ENCODE results near the gene UACA.

UACA gene

GRCh38 chr15:70615435-70616310, 147.7 kb downstream of the UACA start:
- DNase-seq (ENCODE audit: low read depth in 1 of 2, low spot score in 1 of 2) = peak in 1 of 2 experiments; percentile 0
- TF ChIP-seq POLR2AphosphoS5 (IDR thresholded peaks at IDR 0.05; ENCODE audit: low read depth) (no peak), SPI1 (IDR thresholded peaks at IDR 0.05; ENCODE audit: borderline replicate concordance, low read depth) (no peak), CTCF (IDR thresholded peaks at IDR 0.05; ENCODE audit: insufficient read depth, low read length) (no peak), GABPA (IDR thresholded peaks at IDR 0.05; ENCODE audit: low read depth) (no peak)
- TF ChIP-seq, protein P1, sequence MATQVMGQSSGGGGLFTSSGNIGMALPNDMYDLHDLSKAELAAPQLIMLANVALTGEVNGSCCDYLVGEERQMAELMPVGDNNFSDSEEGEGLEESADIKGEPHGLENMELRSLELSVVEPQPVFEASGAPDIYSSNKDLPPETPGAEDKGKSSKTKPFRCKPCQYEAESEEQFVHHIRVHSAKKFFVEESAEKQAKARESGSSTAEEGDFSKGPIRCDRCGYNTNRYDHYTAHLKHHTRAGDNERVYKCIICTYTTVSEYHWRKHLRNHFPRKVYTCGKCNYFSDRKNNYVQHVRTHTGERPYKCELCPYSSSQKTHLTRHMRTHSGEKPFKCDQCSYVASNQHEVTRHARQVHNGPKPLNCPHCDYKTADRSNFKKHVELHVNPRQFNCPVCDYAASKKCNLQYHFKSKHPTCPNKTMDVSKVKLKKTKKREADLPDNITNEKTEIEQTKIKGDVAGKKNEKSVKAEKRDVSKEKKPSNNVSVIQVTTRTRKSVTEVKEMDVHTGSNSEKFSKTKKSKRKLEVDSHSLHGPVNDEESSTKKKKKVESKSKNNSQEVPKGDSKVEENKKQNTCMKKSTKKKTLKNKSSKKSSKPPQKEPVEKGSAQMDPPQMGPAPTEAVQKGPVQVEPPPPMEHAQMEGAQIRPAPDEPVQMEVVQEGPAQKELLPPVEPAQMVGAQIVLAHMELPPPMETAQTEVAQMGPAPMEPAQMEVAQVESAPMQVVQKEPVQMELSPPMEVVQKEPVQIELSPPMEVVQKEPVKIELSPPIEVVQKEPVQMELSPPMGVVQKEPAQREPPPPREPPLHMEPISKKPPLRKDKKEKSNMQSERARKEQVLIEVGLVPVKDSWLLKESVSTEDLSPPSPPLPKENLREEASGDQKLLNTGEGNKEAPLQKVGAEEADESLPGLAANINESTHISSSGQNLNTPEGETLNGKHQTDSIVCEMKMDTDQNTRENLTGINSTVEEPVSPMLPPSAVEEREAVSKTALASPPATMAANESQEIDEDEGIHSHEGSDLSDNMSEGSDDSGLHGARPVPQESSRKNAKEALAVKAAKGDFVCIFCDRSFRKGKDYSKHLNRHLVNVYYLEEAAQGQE (IDR thresholded peaks at IDR 0.05; ENCODE audit: insufficient replicate concordance, low read depth) = no peak
- Histone ChIP-seq H3K27ac (replicated peaks) (no peak overlapping the region), H3K4me3 (replicated peaks; ENCODE audit: insufficient read depth, low read length) (no peak overlapping the region), H3K27me3 (ENCODE audit: insufficient read depth, poor library complexity, severe bottlenecking) (no peaks in the 10 kb centered on the region)

- DNase-seq (ENCODE audit: low read depth in 1 of 2, low spot score in 1 of 2) = no peak
- H3K27me3 ChIP-seq (ENCODE audit: insufficient read depth, poor library complexity, severe bottlenecking) = no peaks in the 10 kb centered on the region
- no peak overlapping the region for H3K4me3 ChIP-seq (replicated peaks; ENCODE audit: insufficient read depth, low read length)
- no peak overlapping the region for H3K27ac ChIP-seq (replicated peaks)
- TF ChIP-seq SPI1 (IDR thresholded peaks at IDR 0.05; ENCODE audit: borderline replicate concordance, low read depth) (no peak), GABPA (IDR thresholded peaks at IDR 0.05; ENCODE audit: low read depth) (no peak), POLR2AphosphoS5 (IDR thresholded peaks at IDR 0.05; ENCODE audit: low read depth) (no peak), CTCF (IDR thresholded peaks at IDR 0.05; ENCODE audit: insufficient read depth, low read length) (no peak)
- TF ChIP-seq, protein P1 (IDR thresholded peaks at IDR 0.05; ENCODE audit: insufficient replicate concordance, low read depth) = no peak
These were observed 149.1 kb downstream of the UACA start for GRCh38 chr15:70614221-70614620.

- no peak overlapping the region for H3K4me3 ChIP-seq (replicated peaks; ENCODE audit: insufficient read depth, low read length)
- H3K27me3 ChIP-seq (ENCODE audit: insufficient read depth, poor library complexity, severe bottlenecking) = no peaks in the 10 kb centered on the region
- H3K27ac ChIP-seq (replicated peaks) = no peak overlapping the region
- DNase-seq (ENCODE audit: low read depth in 1 of 2, low spot score in 1 of 2) = no peak
- TF ChIP-seq SPI1 (IDR thresholded peaks at IDR 0.05; ENCODE audit: borderline replicate concordance, low read depth) (no peak), POLR2AphosphoS5 (IDR thresholded peaks at IDR 0.05; ENCODE audit: low read depth) (no peak), GABPA (IDR thresholded peaks at IDR 0.05; ENCODE audit: low read depth) (no peak), CTCF (IDR thresholded peaks at IDR 0.05; ENCODE audit: insufficient read depth, low read length) (no peak)
- TF ChIP-seq, protein P1 (IDR thresholded peaks at IDR 0.05; ENCODE audit: insufficient replicate concordance, low read depth) = no peak
These were observed 150.1 kb downstream of the UACA start for GRCh38 chr15:70613271-70613670.
